ENCODE measurements around the gene MED13. TPM values are rescaled to one million over a fixed set of nuclear protein-coding genes. Genes with fewer than 3 reads are reported as not detected.

The MED13 gene
- total and polyA plus RNA-seq, 9 of the 15 experiments (the other 6 are each of a cell fraction or from before 2014, with no cell fraction given), result 5.4 to 48.4 (median 28.2) TPM

DNA sequence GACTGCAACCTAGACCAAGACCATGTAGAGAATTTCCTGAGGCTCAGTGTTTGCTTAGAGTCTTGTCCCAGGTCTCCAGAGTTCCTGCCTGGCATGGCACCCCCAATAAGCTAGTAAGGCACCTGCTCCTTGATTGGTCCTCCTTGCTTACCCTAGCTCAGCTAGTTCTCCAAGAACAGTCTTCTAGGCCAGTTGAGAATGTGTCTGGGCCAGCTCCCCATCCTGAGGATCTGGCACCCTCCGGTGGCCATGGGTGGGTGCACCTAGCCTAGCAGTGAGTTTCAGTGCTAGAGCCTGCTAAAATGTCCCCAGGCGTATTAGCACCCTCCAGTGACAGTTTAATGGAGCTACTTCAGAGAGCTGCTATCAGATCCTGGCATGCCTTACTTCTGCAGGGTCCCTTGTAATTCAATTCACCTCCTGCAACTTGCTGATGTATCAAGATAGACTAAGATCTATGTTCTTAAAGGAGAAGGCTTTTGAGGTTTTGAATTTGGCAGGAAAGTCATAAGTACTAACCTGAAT lies 44.4 kb upstream of the MED13 start (continued):
- TF ChIP-seq ZNF408 (CRISPR knock-in tag; IDR thresholded peaks at IDR 0.05; ENCODE audit: low read depth) (no peak), L3MBTL2 (IDR thresholded peaks at IDR 0.05) (no peak), ZNF668 (CRISPR knock-in tag; IDR thresholded peaks at IDR 0.05) (no peak), ATF7 (IDR thresholded peaks at IDR 0.05) (peak; percentile 55), ZC3H8 (IDR thresholded peaks at IDR 0.05) (no peak), SMARCA4 (IDR thresholded peaks at IDR 0.05) (no peak), ZC3H4 (CRISPR knock-in tag; IDR thresholded peaks at IDR 0.05; ENCODE audit: borderline replicate concordance) (no peak), ZNF785 (CRISPR knock-in tag; IDR thresholded peaks at IDR 0.05) (no peak), GATA2 (CRISPR knock-in tag; IDR thresholded peaks at IDR 0.05) (peak; percentile 79)
- TF ChIP-seq, protein P1, sequence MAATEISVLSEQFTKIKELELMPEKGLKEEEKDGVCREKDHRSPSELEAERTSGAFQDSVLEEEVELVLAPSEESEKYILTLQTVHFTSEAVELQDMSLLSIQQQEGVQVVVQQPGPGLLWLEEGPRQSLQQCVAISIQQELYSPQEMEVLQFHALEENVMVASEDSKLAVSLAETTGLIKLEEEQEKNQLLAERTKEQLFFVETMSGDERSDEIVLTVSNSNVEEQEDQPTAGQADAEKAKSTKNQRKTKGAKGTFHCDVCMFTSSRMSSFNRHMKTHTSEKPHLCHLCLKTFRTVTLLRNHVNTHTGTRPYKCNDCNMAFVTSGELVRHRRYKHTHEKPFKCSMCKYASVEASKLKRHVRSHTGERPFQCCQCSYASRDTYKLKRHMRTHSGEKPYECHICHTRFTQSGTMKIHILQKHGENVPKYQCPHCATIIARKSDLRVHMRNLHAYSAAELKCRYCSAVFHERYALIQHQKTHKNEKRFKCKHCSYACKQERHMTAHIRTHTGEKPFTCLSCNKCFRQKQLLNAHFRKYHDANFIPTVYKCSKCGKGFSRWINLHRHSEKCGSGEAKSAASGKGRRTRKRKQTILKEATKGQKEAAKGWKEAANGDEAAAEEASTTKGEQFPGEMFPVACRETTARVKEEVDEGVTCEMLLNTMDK (IDR thresholded peaks at IDR 0.05; ENCODE audit: borderline replicate concordance, insufficient read depth, low read depth, low read length, poor library complexity, severe bottlenecking), result no peak
- TF ChIP-seq, protein P2, sequence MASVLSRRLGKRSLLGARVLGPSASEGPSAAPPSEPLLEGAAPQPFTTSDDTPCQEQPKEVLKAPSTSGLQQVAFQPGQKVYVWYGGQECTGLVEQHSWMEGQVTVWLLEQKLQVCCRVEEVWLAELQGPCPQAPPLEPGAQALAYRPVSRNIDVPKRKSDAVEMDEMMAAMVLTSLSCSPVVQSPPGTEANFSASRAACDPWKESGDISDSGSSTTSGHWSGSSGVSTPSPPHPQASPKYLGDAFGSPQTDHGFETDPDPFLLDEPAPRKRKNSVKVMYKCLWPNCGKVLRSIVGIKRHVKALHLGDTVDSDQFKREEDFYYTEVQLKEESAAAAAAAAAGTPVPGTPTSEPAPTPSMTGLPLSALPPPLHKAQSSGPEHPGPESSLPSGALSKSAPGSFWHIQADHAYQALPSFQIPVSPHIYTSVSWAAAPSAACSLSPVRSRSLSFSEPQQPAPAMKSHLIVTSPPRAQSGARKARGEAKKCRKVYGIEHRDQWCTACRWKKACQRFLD (CRISPR knock-in tag; IDR thresholded peaks at IDR 0.05), result no peak
- TF ChIP-seq, protein P3, sequence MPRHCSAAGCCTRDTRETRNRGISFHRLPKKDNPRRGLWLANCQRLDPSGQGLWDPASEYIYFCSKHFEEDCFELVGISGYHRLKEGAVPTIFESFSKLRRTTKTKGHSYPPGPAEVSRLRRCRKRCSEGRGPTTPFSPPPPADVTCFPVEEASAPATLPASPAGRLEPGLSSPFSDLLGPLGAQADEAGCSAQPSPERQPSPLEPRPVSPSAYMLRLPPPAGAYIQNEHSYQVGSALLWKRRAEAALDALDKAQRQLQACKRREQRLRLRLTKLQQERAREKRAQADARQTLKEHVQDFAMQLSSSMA (CRISPR knock-in tag; IDR thresholded peaks at IDR 0.05), result no peak
- TF ChIP-seq, protein P4, sequence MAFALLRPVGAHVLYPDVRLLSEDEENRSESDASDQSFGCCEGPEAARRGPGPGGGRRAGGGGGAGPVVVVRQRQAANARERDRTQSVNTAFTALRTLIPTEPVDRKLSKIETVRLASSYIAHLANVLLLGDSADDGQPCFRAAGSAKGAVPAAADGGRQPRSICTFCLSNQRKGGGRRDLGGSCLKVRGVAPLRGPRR (CRISPR knock-in tag; IDR thresholded peaks at IDR 0.05), result no peak
- TF ChIP-seq, protein P5, sequence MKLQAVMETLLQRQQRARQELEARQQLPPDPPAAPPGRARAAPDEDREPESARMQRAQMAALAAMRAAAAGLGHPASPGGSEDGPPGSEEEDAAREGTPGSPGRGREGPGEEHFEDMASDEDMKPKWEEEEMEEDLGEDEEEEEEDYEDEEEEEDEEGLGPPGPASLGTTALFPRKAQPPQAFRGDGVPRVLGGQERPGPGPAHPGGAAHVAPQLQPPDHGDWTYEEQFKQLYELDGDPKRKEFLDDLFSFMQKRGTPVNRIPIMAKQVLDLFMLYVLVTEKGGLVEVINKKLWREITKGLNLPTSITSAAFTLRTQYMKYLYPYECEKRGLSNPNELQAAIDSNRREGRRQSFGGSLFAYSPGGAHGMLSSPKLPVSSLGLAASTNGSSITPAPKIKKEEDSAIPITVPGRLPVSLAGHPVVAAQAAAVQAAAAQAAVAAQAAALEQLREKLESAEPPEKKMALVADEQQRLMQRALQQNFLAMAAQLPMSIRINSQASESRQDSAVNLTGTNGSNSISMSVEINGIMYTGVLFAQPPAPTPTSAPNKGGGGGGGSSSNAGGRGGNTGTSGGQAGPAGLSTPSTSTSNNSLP (IDR thresholded peaks at IDR 0.05; ENCODE audit: borderline replicate concordance, low read depth, low read length), result 0 out of 2 replicates have a peak, but pooled peaks have one; percentile 22
- TF ChIP-seq, protein P6, sequence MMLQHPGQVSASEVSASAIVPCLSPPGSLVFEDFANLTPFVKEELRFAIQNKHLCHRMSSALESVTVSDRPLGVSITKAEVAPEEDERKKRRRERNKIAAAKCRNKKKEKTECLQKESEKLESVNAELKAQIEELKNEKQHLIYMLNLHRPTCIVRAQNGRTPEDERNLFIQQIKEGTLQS (IDR thresholded peaks at IDR 0.05), result no peak
- TF ChIP-seq, protein P6 (CRISPR knock-in tag; conservative IDR thresholded peaks at IDR 0.05), result 0 out of 2 replicates have a peak, but pooled peaks have one; percentile 36
